Kidney (tissue), 14 donors: ENCODE data around the gene GPR37. TPM values are rescaled to one million over a fixed set of nuclear protein-coding genes. Genes with fewer than 3 reads are reported as not detected.

Experiments
- DNase-seq, 5 donors: peaks; one replicate each; pipeline ENCODE4 v3.0.0-alpha.2; 2013 to 2020
- FAIRE-seq: peaks from 2 replicates; lab custom pipeline; 2012; peaks lifted over from hg19 to GRCh38; lab: Jason Lieb, UNC
- H3K27ac ChIP-seq, 2 donors: one replicate each; pipeline ENCODE4 v1.7.0; 2013; ENCODE audit warnings: low read depth in 2 of 2, low read length in 2 of 2, inconsistent platforms in 1 of 2
- H3K27me3 ChIP-seq: one replicate; pipeline ENCODE4 v1.7.1; 2013; ENCODE audit warnings: low read length, inconsistent platforms; ENCODE audit not compliant: control insufficient read depth, insufficient read depth
- H3K36me3 ChIP-seq, 3 donors: one replicate each; pipeline versions ENCODE4 v1.7.0 to v1.7.1; 2013; ENCODE audit warnings: low read length in 3 of 3, control low read depth in 1 of 3, inconsistent platforms in 1 of 3; ENCODE audit not compliant: insufficient read depth in 3 of 3, control insufficient read depth in 2 of 3
- H3K4me1 ChIP-seq, 3 donors: one replicate each; pipeline versions ENCODE4 v1.7.0 to v1.7.1; 2013; ENCODE audit warnings: low read length in 3 of 3, inconsistent platforms in 1 of 3, low read depth in 1 of 3; ENCODE audit not compliant: control insufficient read depth in 2 of 3, insufficient read depth in 2 of 3
- H3K4me3 ChIP-seq, 3 donors: one replicate each; pipeline versions ENCODE4 v1.7.0 to v1.8.1; 2013; ENCODE audit warnings: low read length in 3 of 3, control low read depth in 1 of 3, inconsistent platforms in 1 of 3
- H3K9ac ChIP-seq, 3 donors: one replicate each; pipeline versions ENCODE4 v1.7.0 to v1.7.1; 2013; ENCODE audit warnings: low read length in 3 of 3, control low read depth in 1 of 3, inconsistent platforms in 1 of 3
- H3K9me3 ChIP-seq, 3 donors: one replicate each; pipeline versions ENCODE4 v1.7.0 to v1.7.1; 2013; ENCODE audit warnings: low read length in 3 of 3, control low read depth in 1 of 3, inconsistent platforms in 1 of 3; ENCODE audit not compliant: control insufficient read depth in 2 of 3, insufficient read depth in 1 of 3
- CTCF ChIP-seq: IDR thresholded peaks from 3 replicates; pipeline ENCODE4 v1.5.1; 2012; ENCODE audit warnings: mild to moderate bottlenecking, moderate library complexity, borderline replicate concordance; ENCODE audit not compliant: insufficient read depth; ENCODE audit errors: extremely low read depth
- intact Hi-C: fragments of 100-400 bp; cut with DNase I; formaldehyde crosslinking; loops from one replicate; pipeline ENCODE4 v1.11.1; 2022
- polyA plus RNA-seq: library from polyadenylated mRNA; stranded (reverse); fragments of 350-450 nt; fragmentation: Illumina TruSeq; extraction: RNeasy Lipid Tissue Mini Kit (QIAGEN cat#74804); gene quantifications from one replicate; pipeline ENCODE4 v1.2.3, GENCODE V29; 2014; ENCODE audit warnings: low read depth, low replicate concordance; ENCODE audit not compliant: insufficient read depth
- total RNA-seq: library from RNA; stranded (reverse); fragmentation: NEBNext Ultra II Directional; extraction: Animal tissue kit (Norgen Biotek cat#: 25700); gene quantifications from one replicate; pipeline ENCODE4 v1.2.1, GENCODE V29; 2021
- donor health status: control.
- donor health status: control.
- donor health status: control.
- donor health status: control.
- donor health status: control.
- donor health status: DM: yes; HTN: yes; CAD: no.
- donor health status: Normal renal cell carcinoma (clear cell type).

The GPR37 gene
- total and polyA plus RNA-seq, 2 donors from 2014 or later = 0.60 to 4.4 TPM

DNA sequence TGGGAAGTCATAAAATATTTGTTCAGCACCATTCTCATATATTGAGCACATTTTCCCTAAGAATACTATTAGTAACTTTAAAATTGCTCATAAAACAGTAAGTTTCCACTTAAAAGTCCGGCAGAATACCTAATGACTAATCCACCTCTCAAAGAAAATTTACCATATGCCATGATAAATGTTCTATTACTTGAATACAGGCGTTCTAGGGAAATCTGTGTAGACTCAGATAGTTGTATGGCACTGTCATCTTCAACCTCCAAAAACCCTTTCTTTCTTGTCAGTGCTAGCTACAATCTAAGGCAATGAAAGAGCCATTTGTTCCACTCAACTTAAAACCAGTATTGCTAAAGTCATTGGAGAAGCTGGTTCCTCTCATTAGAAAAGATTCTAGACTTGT lies 7.3 kb downstream of the GPR37 start:
- no peak overlapping the region for H3K4me3 ChIP-seq
- no peaks in the 10 kb centered on the region for H3K36me3 ChIP-seq
- no peak for DNase-seq
- no peaks in the 10 kb centered on the region for H3K27me3 ChIP-seq
- no peak for FAIRE-seq
- no peak for TF ChIP-seq CTCF
- H3K4me1 ChIP-seq = no peaks in the 10 kb centered on the region
- no peak overlapping the region for H3K9ac ChIP-seq
- no peak overlapping the region for H3K27ac ChIP-seq
- no peaks in the 10 kb centered on the region for H3K9me3 ChIP-seq
- intact Hi-C loops = no loop called here

GRCh38 chr7:124754576-124755268 lies 10.9 kb downstream of the GPR37 start:
- intact Hi-C loops = no loop called here
- Histone ChIP-seq H3K36me3 (no peaks in the 10 kb centered on the region), H3K4me1 (no peaks in the 10 kb centered on the region), H3K4me3 (no peak overlapping the region), H3K9ac (no peak overlapping the region), H3K9me3 (no peaks in the 10 kb centered on the region), H3K27ac (no peak overlapping the region), H3K27me3 (no peaks in the 10 kb centered on the region)
- no peak for FAIRE-seq
- no peak for TF ChIP-seq CTCF
- no peak for DNase-seq

DNA sequence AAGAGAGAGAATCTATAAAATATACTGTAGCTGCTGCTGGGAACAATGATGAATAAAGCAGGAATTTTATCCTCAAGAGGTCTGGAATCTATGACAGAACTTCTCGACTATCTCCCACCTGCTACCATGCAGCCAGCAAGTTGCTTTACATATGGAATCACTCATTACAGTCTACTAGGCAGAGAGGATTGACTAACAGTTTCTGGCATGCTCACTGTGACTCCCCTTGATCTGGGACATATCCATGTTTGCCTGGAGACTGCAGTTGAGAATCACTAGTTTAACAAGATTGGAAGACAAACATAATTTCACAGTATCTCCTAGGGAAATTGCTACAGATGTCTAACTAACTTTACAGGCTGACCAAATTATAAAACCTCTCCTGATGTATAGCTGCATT lies 13.3 kb downstream of the GPR37 start:
- no peak for FAIRE-seq
- Histone ChIP-seq H3K27ac (no peak overlapping the region), H3K27me3 (no peaks in the 10 kb centered on the region), H3K36me3 (no peaks in the 10 kb centered on the region), H3K9ac (no peak overlapping the region), H3K4me1 (no peaks in the 10 kb centered on the region), H3K9me3 (no peaks in the 10 kb centered on the region), H3K4me3 (no peak overlapping the region)
- TF ChIP-seq CTCF = no peak
- no peak for DNase-seq
- intact Hi-C loops = no loop called here

- H3K4me1 ChIP-seq = no peaks in the 10 kb centered on the region
- FAIRE-seq = no peak
- H3K4me3 ChIP-seq = no peak overlapping the region
- no peaks in the 10 kb centered on the region for H3K36me3 ChIP-seq
- no peaks in the 10 kb centered on the region for H3K9me3 ChIP-seq
- DNase-seq = no peak
- H3K27ac ChIP-seq = no peak overlapping the region
- H3K9ac ChIP-seq = no peak overlapping the region
- H3K27me3 ChIP-seq = no peaks in the 10 kb centered on the region
- no peak for TF ChIP-seq CTCF
- intact Hi-C loops = no loop called here
Observed at GRCh38 chr7:124751027-124751426, 14.6 kb downstream of the GPR37 start.
